Hypothalamus (tissue), 51 donors: ENCODE data around the gene KCNH2.

Experiments
- DNase-seq, 51 donors: peaks; one replicate each; lab custom pipeline; 2025; lab: John Stamatoyannopoulos, UW

The KCNH2 gene

GRCh38 chr7:150996376-150997074, 18.4 kb upstream of the KCNH2 start:
- no peak for DNase-seq

- no peak for DNase-seq
These were observed 16.9 kb upstream of the KCNH2 start for GRCh38 chr7:150994838-150995510.

GRCh38 chr7:150994141-150994837, 16.2 kb upstream of the KCNH2 start:
- no peak for DNase-seq

GRCh38 chr7:150993511-150993910, 15.4 kb upstream of the KCNH2 start:
- no peak for DNase-seq

- peak in 8 of 51 donors; percentile 17 to 40 (median 25) for DNase-seq
These were observed 14.7 kb upstream of the KCNH2 start for GRCh38 chr7:150992833-150993302.

GRCh38 chr7:150992051-150992640, 14.0 kb upstream of the KCNH2 start:
- no peak for DNase-seq

- no peak for DNase-seq
These were observed 12.5 kb upstream of the KCNH2 start, which contains the start of gene NOS3 for GRCh38 chr7:150990416-150991186. Gene NOS3, plus strand, starts transcription at chr7:150991017. Its CDS starts 2,787 bp downstream, at chr7:150993804.

- no peak for DNase-seq
These were observed 11.3 kb upstream of the KCNH2 start for GRCh38 chr7:150989456-150989855.

GRCh38 chr7:150988230-150989226, 10.4 kb upstream of the KCNH2 start:
- peak in 36 of 51 donors; percentile 23 to 82 (median 54) for DNase-seq

GRCh38 chr7:150986556-150986955, 8.4 kb upstream of the KCNH2 start:
- DNase-seq = no peak

GRCh38 chr7:150986099-150986512, 8.0 kb upstream of the KCNH2 start:
- DNase-seq = peak in 33 of 51 donors; percentile 22 to 77 (median 54)

GRCh38 chr7:150983893-150984368, 5.8 kb upstream of the KCNH2 start:
- peak in 3 of 51 donors; percentile 4 to 21 (median 18) for DNase-seq

GRCh38 chr7:150982351-150982750, 4.2 kb upstream of the KCNH2 start:
- DNase-seq = peak in 44 of 51 donors; percentile 28 to 95 (median 78)

GRCh38 chr7:150981644-150982043, 3.5 kb upstream of the KCNH2 start:
- DNase-seq = no peak

- DNase-seq = no peak
These were observed 2.5 kb upstream of the KCNH2 start for GRCh38 chr7:150980663-150981062.

- peak in 4 of 51 donors; percentile 22 to 47 (median 41) for DNase-seq
These were observed 1.7 kb upstream of the KCNH2 start for GRCh38 chr7:150979713-150980390.

GRCh38 chr7:150977382-150978125, 567 bp downstream of the KCNH2 start:
- no peak for DNase-seq
